ENCODE measurements around the gene FLNB.
"Not testable (repeated sequence)": the region's sequence is repeated elsewhere in the genome, so short reads cannot be mapped to it uniquely, and the experiment has no call there.

Gene FLNB

DNA sequence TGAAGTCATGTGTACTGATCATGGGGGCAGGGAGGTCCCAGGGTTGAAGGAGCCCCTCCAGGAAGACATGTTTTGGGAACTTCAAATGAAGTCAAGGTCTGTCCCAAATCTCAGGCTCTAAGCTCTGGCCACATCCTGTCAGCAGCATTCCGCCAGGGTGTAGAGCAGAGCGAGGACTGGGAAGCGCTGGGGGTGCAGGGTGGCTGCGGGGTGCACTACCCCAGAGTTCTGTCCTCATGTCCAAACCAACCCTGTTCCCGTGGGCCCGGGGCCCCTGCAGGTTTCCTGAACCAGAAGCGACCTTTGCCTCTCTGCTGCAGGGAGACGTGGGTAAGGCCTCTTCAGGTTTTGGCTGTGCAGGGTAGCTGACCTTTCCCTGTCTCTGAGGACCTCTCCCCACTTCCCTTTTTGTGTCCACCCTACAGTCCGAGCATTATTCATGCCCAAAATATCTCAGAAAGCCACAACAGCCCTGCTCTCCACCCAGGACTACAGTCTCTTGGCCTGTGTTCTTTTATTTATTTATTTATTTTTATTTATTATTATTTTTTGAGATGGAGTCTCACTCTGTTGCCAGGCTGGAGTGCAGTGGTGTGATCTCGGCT lies 26.6 kb upstream of the FLNB start:
- DNase-seq = no peak

DNA sequence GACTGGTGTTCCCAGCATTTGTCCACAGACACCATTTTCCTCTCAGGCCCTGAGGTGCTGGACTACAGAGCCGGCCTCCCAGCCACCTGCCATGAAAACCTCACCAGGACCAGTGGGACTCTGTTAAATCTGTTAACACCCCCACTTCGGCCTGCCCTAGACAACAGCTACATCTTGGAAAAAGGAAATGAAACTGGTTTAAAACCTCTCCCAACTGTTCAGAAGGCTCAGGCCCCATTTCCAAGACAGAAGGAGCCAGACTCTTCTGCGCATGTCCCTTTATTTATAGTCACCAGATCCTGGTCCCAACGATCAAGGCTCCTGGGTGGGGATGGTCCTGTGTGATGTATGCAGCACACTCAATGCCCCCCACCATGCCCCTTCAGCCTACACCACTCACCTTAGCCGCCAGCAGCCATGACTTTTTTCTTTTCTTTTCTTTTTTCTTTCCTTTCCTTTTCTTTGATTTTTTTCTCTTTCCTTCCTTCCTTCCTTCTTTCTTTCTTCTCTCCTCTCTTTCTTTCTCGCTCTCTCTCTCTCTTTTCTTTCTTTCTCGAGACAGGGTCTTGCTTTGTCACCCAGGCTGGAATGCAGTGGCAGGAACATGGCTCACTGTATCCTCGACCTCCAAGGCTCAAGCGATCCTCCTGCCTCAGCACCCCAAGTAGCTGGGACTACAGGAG lies 25.5 kb upstream of the FLNB start:
- no peak for DNase-seq

DNA sequence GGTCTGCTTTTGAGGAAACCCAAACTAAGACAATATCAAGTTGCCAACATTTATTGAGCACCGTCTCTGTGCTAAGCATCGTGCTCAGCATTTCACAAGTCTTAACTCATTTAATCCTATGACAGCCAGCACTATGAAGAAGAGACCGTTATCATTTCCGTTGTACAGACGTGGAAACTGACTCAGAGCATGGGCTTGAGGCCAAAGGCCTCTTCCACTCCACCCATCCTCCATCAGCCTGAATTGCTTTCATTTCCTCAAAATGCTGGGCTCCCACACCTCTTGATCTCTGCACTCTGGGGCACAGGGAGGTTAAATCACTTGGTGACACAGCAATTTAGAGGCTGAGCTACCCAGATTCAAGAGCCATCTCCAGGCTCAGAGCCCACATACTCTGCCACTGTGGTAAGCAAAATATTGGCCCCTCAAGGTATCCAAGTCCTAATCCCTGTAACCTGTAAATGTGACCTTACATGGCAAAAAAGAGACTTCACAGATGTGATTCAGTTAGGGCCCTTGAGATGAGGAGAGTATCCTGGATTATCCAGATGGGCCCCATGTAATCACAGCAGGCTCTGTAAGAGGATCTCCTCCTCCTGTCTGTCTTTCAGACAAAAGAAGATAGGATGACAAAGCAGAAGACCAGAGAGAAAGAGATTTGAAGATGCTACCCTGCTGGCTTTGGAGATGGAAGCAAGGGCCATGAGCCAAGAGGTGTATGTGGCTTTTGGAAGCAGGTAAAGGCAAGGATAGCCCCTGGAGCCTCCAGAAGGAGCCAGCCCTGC lies 24.3 kb upstream of the FLNB start:
- DNase-seq = peak; percentile 67

DNA sequence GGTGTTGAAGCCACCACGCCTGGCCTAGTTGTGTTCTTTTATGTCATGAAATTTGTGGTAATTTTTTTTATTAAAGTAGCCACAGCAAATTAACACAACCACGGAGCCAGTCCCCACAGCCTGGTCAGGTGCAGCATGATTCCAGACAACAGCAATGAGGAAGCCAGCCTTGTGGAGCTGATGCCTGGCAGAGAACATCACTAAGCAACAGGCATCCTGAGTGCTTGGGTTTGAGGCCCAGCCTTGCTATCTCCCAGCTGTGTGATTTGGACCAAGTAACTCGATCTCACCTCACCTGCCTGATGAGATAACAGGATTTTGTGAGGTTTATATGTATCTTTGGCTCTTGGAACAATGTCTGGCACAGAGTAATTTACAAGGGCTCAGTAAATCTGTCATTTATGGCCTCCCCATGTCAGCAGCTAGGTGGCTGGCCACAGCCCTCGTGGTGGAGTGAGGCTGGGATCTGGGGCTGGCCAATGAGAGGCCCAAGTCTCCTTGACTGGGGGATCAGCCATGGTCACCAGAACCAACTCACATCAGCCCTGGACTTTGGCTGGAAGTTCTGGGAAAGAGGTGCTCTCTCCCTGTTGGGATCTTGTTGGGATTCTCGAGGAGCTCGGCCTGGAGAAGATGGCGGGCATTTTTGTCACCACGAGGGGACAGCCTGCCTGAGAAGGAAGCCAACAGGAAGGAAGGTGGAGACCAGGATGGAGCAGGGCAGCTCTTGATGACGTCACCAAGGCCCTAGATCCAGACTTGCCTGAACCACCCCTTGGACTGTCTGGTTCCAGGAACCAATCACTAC lies 22.8 kb upstream of the FLNB start:
- DNase-seq = no peak

DNA sequence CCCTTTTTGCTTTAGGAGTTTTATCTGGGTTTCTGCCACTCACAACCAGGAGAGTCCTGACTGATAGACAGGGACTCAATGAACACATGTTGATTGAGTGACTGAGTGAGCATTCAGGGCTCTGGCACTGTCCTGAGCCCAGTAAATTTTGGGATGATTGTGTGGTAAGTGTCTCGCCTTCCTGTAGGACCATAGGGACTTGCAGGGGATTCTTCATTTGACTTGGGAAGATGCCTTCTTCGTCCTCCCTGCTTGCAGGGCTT lies 22.3 kb upstream of the FLNB start:
- DNase-seq = no peak

DNA sequence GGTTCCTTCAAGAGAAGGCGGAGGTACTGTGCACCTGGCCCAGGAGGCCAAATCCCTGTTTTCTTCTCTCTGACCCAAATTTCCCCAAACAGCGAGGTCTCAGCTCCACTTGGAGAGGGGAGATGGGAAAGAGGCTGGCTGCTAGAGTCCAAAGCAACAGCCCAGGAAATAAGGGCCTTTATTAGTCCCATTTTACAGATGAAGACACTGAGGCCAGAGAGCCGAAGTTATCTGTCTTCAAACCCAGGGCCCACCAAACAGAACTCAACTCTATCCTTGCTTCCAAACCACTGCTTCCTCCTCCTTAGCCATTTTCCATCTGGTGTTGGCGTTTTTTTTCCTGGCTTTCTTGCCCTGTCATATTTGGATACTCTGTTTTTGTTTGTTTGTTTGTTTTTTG lies 22.0 kb upstream of the FLNB start:
- DNase-seq = no peak

DNA sequence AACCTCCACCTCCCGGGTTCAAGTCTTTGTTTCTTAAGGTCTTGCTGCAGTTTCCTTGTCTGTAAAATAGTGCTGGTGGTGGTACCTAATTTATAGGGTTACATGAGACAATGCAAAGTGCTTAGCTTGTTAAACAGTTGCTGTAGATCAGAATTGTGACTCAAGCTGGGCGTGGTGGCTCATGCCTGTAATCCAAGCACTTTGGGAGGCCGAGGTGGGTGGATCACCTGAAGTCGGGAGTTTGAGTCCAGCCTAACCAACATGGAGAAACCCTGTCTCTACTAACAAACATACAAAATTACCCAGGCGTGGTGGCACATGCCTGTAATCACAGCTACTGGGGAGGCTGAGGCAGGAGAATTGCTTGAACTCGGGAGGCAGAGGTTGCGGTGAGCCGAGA lies 19.0 kb upstream of the FLNB start:
- DNase-seq = not testable (repeated sequence)

DNA sequence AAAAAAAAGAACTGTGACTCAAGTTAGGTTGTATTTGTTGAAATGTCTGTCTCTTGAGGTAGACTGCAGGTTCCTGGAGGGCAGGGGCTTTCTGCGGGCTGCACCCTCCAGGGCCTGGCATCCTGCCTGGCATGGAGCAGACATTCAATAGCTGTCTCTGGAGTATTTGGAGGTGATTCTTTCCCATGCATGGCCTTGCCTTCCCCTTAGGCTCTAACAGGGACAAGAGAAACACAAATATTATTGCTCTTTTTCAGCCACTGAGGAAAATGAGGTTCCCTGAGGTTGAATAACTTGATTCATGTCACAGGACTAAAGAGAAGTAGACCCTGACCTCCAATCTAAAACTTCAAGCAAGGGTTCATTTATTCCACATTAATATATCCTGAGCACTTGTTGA lies 18.6 kb upstream of the FLNB start:
- no peak for DNase-seq

DNA sequence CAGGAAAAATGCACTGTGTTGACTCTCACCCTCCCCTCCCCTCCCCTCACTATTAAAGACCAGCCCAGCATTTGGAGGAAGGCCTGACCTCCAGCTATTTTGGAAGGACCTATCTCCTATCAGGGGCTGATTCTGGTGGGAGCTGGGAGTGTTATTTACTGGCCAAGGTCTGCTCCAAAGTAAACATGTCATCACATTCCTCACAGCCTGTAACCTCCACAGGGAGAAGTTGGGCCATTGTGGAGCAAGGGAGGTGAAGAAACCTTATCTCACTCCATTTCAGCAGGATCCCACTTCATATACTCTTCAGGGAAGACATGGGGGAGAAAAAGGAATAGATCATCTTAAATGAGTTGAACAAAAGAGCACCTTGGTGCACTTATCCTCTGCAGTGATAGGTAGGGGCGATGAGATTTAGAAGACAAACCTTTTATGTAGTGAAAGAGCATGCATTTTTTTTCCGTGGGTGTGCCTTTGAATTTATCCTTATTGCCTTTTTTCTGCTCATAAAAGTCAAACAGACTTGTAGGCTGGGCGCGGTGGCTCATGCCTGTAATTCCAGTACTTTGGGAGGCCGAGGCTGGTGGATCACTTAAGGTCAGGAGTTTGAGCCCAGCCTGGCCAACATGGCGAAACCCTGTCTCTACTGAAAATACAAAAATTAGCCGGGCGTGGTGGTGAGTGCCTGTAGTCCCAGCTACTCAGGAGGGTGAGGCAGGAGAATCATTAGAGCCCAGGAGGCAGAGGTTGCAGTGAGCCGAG lies 15.6 kb upstream of the FLNB start:
- no peak for DNase-seq

DNA sequence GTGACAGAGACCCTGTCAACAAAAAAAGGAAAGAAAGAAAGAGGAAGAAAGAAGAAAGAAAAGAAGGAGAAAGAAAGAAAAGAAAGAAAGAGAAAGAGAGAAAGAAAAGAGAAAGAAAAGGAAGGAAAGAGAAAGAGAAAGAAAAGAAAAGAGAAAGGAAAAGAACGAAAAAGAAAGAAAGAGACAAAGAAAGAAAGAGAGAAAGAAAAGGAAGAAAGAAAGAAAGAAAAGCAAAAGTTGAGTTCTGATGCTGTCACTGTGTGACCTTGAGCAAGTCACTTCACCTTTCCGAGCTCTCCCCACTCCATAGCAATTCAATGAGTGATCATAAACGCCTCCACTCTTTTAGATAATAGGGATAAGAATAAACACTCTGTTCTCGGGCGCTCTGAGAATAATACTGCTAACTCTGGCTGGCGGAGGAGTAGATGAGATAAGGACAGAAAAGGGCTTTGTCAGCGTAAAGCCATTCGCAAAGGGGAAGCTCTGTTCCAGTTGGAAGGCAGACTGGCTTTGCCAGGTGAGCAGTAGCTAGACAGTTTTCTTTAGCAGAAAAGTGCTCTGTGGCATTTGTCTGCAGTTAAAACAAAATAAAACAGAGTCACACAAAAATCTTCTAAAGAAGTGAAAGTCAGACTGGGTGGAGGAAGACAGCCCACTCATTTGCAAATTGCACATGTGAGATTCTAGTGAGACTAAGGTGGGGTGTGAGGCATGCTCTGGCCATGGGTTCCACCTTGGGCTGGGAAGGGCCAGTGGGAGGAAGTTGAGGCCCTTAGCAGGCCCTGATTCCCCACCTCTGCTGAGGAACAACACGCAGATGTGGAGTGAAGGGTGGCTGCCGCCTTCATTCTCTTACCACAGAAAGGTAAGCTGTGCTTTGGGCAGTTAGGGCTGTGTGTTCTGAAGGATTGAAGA lies 9.6 kb upstream of the FLNB start:
- DNase-seq = no peak

DNA sequence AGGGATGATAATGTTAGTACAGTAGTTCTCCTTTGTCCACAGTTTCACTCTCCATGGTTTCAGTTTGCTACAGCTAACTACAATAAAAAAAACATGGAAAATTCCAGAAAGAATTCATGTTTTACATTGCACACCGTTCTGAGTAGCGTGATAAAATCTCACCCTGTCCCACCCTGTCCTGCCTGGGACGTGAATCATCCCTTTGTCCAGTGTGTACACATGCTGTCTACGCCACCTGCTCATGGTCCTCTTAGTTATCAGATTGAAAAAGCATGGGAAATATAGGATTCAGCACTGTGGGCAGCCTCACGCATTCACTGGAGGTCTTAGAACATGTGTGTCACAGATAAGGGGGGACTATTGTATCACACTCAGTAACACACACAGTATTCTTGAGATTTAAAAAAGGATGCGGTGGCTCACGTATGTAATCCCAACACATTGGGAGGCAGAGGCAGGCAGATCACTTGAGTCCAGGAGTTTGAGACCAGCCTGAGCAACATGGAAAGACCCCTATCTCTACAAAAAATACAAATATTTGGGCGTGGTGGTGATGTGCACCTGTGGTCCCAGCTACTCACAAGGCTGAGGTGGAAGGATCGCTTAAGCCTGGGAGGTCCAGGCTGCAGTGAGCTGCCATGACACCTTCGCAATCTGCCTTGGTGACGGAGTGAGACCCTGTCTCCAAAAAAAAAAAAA lies 8.7 kb upstream of the FLNB start:
- DNase-seq = peak; percentile 42

DNA sequence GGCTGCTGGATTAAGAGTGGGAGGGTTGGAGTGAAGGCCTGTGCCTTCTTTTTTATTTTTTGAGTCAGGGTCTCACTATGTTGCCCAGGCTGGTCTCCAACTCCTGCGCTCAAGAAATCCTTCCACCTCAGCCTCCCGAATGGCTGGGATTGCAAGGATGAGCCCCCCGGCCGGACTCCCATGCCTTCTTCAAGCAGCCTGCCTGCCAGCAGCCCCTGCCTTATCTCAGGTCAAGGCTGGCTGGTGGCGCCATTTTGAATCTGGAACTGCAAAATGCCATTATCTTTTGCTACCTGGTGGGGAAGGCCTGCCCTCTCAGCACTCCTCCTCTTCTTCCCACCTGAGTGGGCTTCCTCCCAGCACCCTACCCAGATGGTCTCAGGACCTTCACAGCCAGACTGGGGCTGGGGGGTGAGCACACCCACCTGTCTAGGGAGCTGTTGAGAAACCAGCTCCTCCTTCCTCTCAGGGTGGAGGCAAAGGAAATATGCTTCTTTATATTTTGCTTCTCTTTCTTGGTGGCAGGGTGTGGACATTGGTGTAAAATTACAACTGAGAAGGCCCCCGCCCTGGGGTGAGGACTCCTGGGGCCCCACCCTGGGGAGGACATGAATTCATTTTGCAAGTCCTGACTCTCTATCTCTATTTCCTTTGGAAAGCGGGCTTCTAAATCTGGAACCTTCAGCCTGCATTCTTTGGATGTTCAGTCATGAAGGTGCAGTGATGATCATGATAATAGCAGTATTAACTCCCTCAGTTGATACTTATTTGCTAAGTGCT lies 7.7 kb upstream of the FLNB start:
- DNase-seq = no peak

DNA sequence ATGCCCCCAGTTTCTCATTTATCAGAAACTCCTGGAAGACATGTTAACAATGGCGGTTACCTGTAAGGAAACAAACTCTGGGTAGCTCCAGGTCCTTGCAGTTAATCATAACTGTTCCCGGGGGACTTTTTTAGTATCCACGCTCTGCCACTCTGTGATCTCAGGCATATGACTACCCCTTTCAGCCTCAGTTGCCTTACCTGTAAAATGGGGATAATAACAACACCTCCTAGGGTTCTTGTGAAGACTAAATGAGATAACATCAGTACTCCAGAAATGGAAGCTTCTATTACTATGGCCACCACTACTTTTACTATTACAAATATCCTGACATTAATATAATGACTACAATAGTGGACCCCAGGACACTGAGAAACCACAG lies 7.1 kb upstream of the FLNB start:
- DNase-seq = no peak

DNA sequence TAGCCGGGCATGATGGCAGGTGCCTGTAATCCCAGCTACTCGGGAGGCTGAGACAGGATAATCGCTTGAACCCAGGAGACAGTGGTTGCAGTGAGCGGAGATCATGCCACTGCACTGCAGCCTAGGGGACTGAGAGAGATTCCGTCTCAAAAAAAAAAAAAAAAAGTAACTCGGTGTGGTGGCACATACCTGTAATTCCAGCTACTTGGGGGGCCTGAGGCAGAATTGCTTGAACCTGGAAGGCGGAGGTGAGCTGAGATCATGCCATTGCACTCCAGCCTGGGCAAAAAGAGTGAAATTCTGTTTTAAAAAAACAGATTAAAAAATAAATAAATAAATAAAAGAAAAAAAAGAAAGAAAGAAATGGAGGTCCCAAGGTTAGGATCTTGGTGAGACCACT lies 6.2 kb upstream of the FLNB start:
- no peak for DNase-seq

DNA sequence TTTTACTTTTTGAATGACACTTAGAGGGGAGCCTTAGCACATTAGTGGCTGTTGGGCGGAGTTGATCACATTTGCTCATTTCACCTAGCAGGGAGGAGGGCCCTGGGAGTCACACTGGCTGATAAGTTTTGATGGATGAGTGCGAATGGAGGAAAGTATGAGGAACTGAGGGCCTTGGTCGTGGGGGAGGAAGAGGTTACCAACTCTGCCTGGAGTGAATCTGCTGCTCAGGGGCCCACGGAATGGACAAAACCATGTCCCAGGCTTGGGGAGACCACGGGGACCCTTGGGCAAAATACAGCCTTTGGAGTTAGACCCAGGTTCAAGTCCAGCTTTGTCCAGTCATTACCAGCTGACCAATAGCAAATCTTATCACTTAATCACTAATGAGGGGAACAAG lies 5.1 kb upstream of the FLNB start:
- no peak for DNase-seq

DNA sequence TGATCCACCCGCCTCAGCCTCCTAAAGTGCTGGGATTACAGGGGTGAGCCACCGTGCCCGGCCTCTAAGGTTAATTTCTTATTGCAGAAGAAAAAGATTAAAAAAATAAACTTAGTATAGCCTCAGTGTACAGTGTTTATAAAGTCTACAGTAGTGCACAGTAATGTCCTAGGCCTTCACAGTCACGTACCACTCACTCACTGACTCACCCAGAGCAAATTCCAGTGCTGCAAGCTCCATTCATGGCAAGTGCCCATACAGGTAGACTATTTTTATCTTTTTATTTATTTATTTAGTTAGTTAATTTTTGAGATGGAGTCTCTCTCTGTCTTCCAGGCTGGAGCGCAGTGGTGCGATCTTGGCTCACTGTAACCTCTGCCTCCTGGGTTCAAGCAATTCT lies 3.2 kb upstream of the FLNB start:
- DNase-seq = no peak

DNA sequence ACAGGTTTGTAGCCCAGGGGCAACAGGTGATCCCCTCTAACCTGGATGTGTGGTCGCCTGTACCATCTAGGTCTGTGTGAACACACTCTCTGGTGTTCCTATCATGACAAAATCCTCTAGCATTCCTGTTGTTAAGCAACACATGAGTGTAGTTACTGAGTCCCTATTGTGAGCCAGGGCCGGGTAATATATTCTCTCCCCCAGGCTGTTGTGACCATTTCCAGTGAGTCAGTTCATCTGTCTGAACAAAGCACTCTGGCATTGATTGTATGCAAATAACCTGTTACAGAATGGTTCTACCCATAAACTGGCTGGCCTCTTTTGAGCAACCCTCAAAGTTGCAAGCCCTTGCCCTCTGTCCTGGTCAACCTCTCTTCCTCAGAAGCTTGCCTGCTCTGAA lies 2.6 kb upstream of the FLNB start:
- DNase-seq = peak; percentile 17

DNA sequence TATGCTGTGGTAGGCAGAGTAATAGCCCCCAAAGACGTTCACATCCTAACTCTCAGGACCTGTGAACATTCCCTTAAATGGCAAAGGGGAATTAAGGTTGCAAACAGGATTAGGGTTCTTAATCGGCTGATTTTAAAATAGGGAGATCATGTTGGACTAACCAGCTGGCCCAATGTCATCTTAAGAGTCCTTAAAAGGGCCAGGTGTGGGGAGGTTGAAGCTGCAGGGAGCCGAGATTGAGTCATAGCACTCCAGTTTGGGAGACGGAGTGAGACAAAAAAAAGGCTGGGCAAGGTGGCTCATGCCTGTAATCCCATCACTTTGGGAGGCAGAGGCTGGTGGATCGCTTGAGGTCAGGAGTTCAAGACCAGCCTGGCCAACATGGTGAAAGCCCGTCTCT lies 1.6 kb upstream of the FLNB start:
- no peak for DNase-seq

DNA sequence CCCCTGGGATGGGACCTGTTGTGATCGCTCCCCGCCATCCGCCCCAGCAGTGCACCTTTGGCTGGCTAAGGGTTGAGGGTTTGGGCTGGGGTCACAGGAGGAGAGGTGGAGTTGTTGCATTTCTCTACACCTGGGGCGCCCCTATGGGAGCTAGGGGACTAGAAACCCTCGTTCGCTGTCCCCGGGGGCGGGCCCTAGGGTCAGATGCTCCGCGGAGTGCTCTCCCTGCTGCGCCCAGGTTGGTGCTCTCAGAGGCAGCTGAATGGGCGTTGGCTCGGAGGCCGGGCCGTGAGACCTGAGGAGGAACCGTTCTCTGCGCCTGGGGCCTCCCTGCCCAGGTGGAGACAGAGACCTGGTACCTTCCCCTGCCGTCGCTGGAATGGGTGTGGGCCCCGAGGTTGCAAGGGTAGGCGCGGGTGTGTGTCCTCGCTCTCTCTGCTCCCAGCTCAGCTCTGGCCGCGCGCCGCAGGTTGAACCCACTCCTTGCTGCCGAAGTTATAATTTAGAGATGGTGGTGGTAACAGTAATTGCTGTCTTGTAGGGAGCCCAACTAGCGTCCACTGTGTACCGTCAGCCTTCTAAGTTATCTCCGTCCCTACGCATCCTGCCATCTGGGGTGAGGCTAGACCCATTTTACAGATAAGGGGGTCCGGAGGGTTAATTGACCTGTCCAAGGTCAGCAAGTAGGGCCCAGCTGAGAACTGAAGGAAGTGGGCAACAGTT lies 965 bp downstream of the FLNB start:
- DNase-seq = peak; percentile 34
